NCI-H128 (cell line): ENCODE measurements around the gene KCNE3.
A peak's percentile ranks its signal among the peaks of the same experiment; 100 is the strongest.

Source experiments
- DNase-seq: peaks from one replicate; lab custom pipeline; 2025; ENCODE audit not compliant: unreplicated experiment; lab: John Stamatoyannopoulos, UW

KCNE3 gene

GRCh38 chr11:74466916-74467885, at the start of gene KCNE3:
KCNE3 (minus strand) TSS chr11:74467549; CDS start chr11:74457563, 9,986 bp downstream.
- DNase-seq, result no peak

- DNase-seq, result no peak
Observed at GRCh38 chr11:74507582-74507981, 40.2 kb upstream of the KCNE3 start.

- DNase-seq, result no peak
Observed at GRCh38 chr11:74506823-74507222, 39.5 kb upstream of the KCNE3 start.

- DNase-seq, result no peak
Observed at GRCh38 chr11:74505911-74506310, 38.6 kb upstream of the KCNE3 start.

- no peak for DNase-seq
Observed at GRCh38 chr11:74504100-74504691, 36.8 kb upstream of the KCNE3 start.

- DNase-seq, result no peak
Observed at GRCh38 chr11:74494916-74495315, 27.6 kb upstream of the KCNE3 start.

- DNase-seq, result peak; percentile 78
Observed at GRCh38 chr11:74493791-74494630, 26.7 kb upstream of the KCNE3 start.

GRCh38 chr11:74492974-74493790, 25.8 kb upstream of the KCNE3 start, which contains the start of gene LIPT2:
LIPT2 (minus strand) TSS chr11:74493724; CDS start chr11:74493703, 21 bp downstream.
- peak; percentile 90 for DNase-seq

- DNase-seq, result no peak
Observed at GRCh38 chr11:74492084-74492483, 24.7 kb upstream of the KCNE3 start.

GRCh38 chr11:74490941-74491340, 23.6 kb upstream of the KCNE3 start:
- no peak for DNase-seq

GRCh38 chr11:74487875-74488274, 20.5 kb upstream of the KCNE3 start:
- no peak for DNase-seq

GRCh38 chr11:74485868-74486267, 18.5 kb upstream of the KCNE3 start:
- DNase-seq, result no peak

GRCh38 chr11:74480688-74481417, 13.5 kb upstream of the KCNE3 start:
- DNase-seq, result no peak

- DNase-seq, result no peak
Observed at GRCh38 chr11:74479732-74480123, 12.4 kb upstream of the KCNE3 start.

- no peak for DNase-seq
Observed at GRCh38 chr11:74478877-74479731, 11.8 kb upstream of the KCNE3 start.

- no peak for DNase-seq
Observed at GRCh38 chr11:74476536-74476935, 9.2 kb upstream of the KCNE3 start.

GRCh38 chr11:74474316-74474715, 7.0 kb upstream of the KCNE3 start:
- DNase-seq, result no peak

- no peak for DNase-seq
Observed at GRCh38 chr11:74473382-74474173, 6.2 kb upstream of the KCNE3 start.
